ENCODE results near the gene MACROD2.

DNA sequence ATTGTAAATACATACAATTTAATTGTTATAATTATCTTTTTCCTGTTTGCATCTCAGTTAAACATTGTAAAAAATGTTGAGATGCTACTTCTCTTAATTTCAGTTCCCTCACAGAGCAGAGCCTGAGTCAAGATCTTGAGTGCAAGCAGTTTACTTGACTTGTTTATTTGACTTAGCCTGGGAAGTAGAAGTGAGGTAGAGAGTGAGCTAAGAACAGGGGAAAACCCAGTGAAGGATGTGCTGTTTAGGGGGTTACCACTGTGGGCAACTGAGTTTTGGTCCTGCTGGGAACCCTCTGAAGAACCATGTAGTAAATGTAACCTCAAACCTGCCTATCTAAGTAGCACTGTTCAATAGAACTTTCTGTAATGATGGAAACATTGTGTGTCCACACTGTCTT is 837.3 kb downstream of the MACROD2 start:
- TF ChIP-seq, protein P1, sequence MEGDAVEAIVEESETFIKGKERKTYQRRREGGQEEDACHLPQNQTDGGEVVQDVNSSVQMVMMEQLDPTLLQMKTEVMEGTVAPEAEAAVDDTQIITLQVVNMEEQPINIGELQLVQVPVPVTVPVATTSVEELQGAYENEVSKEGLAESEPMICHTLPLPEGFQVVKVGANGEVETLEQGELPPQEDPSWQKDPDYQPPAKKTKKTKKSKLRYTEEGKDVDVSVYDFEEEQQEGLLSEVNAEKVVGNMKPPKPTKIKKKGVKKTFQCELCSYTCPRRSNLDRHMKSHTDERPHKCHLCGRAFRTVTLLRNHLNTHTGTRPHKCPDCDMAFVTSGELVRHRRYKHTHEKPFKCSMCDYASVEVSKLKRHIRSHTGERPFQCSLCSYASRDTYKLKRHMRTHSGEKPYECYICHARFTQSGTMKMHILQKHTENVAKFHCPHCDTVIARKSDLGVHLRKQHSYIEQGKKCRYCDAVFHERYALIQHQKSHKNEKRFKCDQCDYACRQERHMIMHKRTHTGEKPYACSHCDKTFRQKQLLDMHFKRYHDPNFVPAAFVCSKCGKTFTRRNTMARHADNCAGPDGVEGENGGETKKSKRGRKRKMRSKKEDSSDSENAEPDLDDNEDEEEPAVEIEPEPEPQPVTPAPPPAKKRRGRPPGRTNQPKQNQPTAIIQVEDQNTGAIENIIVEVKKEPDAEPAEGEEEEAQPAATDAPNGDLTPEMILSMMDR (IDR thresholded peaks at IDR 0.05): no peak
- TF ChIP-seq POLR2A (IDR thresholded peaks at IDR 0.05): no peak
